IPS-15b (cell line): ENCODE measurements around the gene RAP1GAP2.

Experiments
- H3K27me3 ChIP-seq: one replicate; pipeline ENCODE4 v1.6.1; 2013; ENCODE audit warnings: low read length; ENCODE audit not compliant: control insufficient read depth, insufficient read depth
- H3K36me3 ChIP-seq: one replicate; pipeline ENCODE4 v1.6.1; 2013; ENCODE audit warnings: low read length; ENCODE audit not compliant: control insufficient read depth, insufficient read depth
- H3K4me1 ChIP-seq: one replicate; pipeline ENCODE4 v1.6.1; 2013; ENCODE audit warnings: mild to moderate bottlenecking, low read length; ENCODE audit not compliant: control insufficient read depth, insufficient read depth
- H3K4me3 ChIP-seq: one replicate; pipeline ENCODE4 v1.5.1; 2013; ENCODE audit warnings: low read depth, low read length
- H3K9ac ChIP-seq: one replicate; pipeline ENCODE4 v1.6.1; 2013; ENCODE audit warnings: low read depth, mild to moderate bottlenecking, low read length
- H3K9me3 ChIP-seq: one replicate; pipeline ENCODE4 v1.6.1; 2013; ENCODE audit warnings: mild to moderate bottlenecking, low read length; ENCODE audit not compliant: control insufficient read depth, insufficient read depth

The RAP1GAP2 gene

DNA sequence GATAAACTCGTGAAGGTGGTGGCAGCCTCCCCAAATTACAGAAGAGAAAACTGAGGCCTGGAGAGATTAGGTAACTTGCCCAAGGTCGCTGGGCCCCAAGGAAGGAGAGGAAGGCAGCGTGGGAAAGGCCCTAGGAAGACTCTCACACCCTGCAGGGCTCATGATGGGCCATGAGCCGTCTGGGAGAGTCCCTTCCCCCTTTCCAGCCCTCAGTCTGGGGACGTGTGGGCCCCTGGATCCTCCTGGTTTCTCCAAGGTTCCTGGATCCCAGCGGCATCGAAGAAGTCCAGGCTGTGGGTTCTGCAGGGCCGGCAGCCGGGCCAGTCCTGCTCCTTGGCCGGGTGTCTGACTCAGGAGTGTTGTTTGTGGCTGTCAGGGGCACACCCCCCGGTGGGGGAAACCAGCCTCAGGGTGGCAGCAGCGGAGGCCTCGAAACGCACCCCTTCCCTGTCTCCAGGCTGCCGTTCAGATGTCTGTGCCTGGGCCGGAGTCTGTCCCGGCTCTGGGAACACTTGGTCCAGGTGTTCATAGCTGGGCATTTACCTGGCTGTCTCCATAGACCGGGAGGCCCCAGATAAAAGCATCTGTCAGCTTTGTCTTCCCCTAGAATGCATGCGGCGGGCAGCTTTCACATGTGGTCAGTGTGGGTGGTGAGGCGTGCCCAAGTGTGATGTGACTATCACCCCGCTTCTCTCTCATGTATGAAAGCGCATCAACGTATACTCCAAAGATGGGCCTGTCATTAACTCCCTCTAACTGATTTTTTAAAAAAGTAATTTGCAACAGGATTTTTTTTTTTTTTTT lies 3.7 kb upstream of the RAP1GAP2 start:
- no peaks in the 10 kb centered on the region for H3K9me3 ChIP-seq
- H3K4me3 ChIP-seq, result no peak overlapping the region
- H3K27me3 ChIP-seq, result no peaks in the 10 kb centered on the region
- H3K36me3 ChIP-seq, result no peaks in the 10 kb centered on the region
- H3K4me1 ChIP-seq, result no peaks in the 10 kb centered on the region
- H3K9ac ChIP-seq, result no peak overlapping the region

- peaks cover 9% of the 10 kb centered on the region for H3K4me1 ChIP-seq
- H3K9me3 ChIP-seq, result no peaks in the 10 kb centered on the region
- no peaks in the 10 kb centered on the region for H3K36me3 ChIP-seq
- no peak overlapping the region for H3K9ac ChIP-seq
- no peak overlapping the region for H3K4me3 ChIP-seq
- no peaks in the 10 kb centered on the region for H3K27me3 ChIP-seq
Observed at GRCh38 chr17:2794111-2794803, 2.0 kb upstream of the RAP1GAP2 start.

GRCh38 chr17:2795441-2796163 lies 636 bp upstream of the RAP1GAP2 start:
- no peak overlapping the region for H3K9ac ChIP-seq
- H3K36me3 ChIP-seq, result no peaks in the 10 kb centered on the region
- no peaks in the 10 kb centered on the region for H3K27me3 ChIP-seq
- H3K4me1 ChIP-seq, result peaks cover 9% of the 10 kb centered on the region
- no peak overlapping the region for H3K4me3 ChIP-seq
- no peaks in the 10 kb centered on the region for H3K9me3 ChIP-seq

GRCh38 chr17:2797226-2797625 lies 988 bp downstream of the RAP1GAP2 start:
- Histone ChIP-seq H3K9ac (no peak overlapping the region), H3K27me3 (no peaks in the 10 kb centered on the region), H3K4me1 (peaks cover 9% of the 10 kb centered on the region), H3K4me3 (no peak overlapping the region), H3K36me3 (peaks cover 2% of the 10 kb centered on the region), H3K9me3 (no peaks in the 10 kb centered on the region)

DNA sequence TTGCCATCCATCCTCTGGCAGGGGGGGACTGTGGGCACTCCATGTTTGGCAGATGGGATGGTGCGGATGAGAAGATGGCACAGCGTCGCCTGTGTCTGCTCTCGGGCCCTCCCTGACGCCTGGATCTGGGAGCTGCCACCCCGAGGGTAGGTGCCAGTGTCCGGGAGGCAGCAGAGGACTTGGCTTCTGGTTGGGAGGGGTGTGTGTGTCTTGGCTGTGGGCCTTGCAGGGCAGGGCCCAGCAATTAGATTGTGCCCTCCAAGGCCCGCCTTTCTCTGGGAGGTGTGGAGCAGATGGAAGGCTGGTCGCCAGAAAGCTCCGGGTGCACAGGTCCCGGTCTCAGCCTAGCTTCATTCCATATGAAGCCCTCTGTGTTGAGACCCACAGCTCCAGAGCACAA lies 1.4 kb downstream of the RAP1GAP2 start:
- Histone ChIP-seq H3K36me3 (peaks cover 2% of the 10 kb centered on the region), H3K9me3 (no peaks in the 10 kb centered on the region), H3K4me3 (no peak overlapping the region), H3K27me3 (no peaks in the 10 kb centered on the region), H3K4me1 (peaks cover 9% of the 10 kb centered on the region), H3K9ac (no peak overlapping the region)

- Histone ChIP-seq H3K9ac (no peak overlapping the region), H3K4me3 (no peak overlapping the region), H3K36me3 (peaks cover 2% of the 10 kb centered on the region), H3K4me1 (peaks cover 9% of the 10 kb centered on the region), H3K27me3 (no peaks in the 10 kb centered on the region), H3K9me3 (no peaks in the 10 kb centered on the region)
Observed at GRCh38 chr17:2798188-2798587, 1.9 kb downstream of the RAP1GAP2 start.

- Histone ChIP-seq H3K9me3 (no peaks in the 10 kb centered on the region), H3K27me3 (no peaks in the 10 kb centered on the region), H3K36me3 (peaks cover 2% of the 10 kb centered on the region), H3K9ac (no peak overlapping the region), H3K4me3 (no peak overlapping the region), H3K4me1 (peaks cover 9% of the 10 kb centered on the region)
Observed at GRCh38 chr17:2798678-2799077, 2.4 kb downstream of the RAP1GAP2 start.

GRCh38 chr17:2799653-2800052 lies 3.4 kb downstream of the RAP1GAP2 start:
- H3K4me3 ChIP-seq, result no peak overlapping the region
- peaks cover 2% of the 10 kb centered on the region for H3K36me3 ChIP-seq
- no peaks in the 10 kb centered on the region for H3K27me3 ChIP-seq
- H3K9me3 ChIP-seq, result no peaks in the 10 kb centered on the region
- H3K4me1 ChIP-seq, result peaks cover 9% of the 10 kb centered on the region
- H3K9ac ChIP-seq, result no peak overlapping the region

DNA sequence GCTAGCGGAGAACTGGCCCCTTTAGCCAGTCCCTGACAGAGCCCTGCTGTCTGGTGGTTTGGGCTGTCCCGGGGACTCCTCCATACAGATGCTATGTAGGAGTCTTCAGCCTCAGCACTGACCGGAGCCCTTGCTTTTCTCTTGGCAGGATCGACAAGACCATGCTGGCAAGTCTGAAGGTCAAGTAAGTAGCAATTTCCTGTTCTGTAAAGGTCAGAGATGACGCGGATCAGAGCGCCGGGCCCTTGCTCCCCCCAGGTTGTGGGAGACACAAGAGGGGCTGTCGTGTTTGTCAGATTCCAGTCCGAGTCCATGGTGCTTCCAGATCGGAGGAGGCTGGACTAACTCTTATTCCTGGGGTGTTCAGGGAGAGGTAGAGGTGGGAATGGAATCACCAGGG lies 4.1 kb downstream of the RAP1GAP2 start:
- no peaks in the 10 kb centered on the region for H3K27me3 ChIP-seq
- H3K9ac ChIP-seq, result no peak overlapping the region
- H3K4me1 ChIP-seq, result peaks cover 9% of the 10 kb centered on the region
- H3K9me3 ChIP-seq, result no peaks in the 10 kb centered on the region
- peaks cover 2% of the 10 kb centered on the region for H3K36me3 ChIP-seq
- no peak overlapping the region for H3K4me3 ChIP-seq

- Histone ChIP-seq H3K4me1 (peaks cover 9% of the 10 kb centered on the region), H3K9me3 (no peaks in the 10 kb centered on the region), H3K36me3 (peaks cover 2% of the 10 kb centered on the region), H3K4me3 (no peak overlapping the region), H3K9ac (no peak overlapping the region), H3K27me3 (no peaks in the 10 kb centered on the region)
Observed at GRCh38 chr17:2801841-2802240, 5.6 kb downstream of the RAP1GAP2 start.

- H3K9me3 ChIP-seq, result no peaks in the 10 kb centered on the region
- peaks cover 2% of the 10 kb centered on the region for H3K36me3 ChIP-seq
- H3K27me3 ChIP-seq, result no peaks in the 10 kb centered on the region
- no peak overlapping the region for H3K4me3 ChIP-seq
- H3K9ac ChIP-seq, result no peak overlapping the region
- peaks cover 9% of the 10 kb centered on the region for H3K4me1 ChIP-seq
Observed at GRCh38 chr17:2802574-2802973, 6.3 kb downstream of the RAP1GAP2 start.
